IPS DF 4.7 (cell line): Measurements from ENCODE around the gene CCM2.

Experiments used
- DNase-seq: peaks from one replicate; pipeline ENCODE4 v3.0.0-alpha.2; 2013; ENCODE audit warnings: low spot score; ENCODE audit errors: extremely low read depth

Gene CCM2

GRCh38 chr7:45122975-45123860 is 123.2 kb downstream of the CCM2 start:
- no peak for DNase-seq

DNA sequence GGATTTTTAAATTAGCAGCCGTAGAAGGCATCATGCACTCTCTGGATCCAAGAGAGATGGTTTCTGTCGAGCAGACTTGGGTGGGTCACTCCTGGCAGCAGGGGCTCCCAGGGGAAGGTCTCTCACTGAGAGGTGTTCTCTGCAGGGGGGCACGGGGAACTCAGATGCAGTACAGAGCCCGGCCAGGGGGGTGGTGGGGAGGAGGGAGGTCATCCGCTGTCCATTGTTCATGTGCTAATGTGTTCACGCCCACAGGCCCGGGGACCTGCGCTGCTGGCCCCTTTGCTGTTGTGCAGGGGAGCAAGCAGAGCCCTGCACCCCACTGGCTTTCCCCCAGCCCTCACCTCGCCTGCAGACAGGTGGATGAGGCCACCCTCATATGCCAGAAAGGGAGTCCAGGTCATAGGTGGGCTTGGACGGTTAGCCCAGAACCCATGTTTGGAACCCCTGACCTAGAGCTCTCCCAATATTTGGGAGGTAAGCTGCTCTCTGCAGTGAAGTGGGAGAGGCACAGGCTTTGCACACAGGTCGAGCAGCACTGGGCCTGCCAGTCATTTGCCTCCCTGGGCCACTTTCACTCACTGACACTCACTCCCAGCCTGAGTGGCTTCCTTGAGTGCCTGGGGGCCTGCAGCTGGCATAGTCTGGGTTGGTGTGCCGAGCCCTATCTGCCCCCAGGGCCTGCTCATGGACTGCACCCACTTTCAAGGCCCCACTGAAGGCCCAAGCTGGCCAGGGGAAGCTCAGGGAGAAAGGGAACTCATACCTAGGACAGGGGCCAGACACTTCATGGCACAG is 124.1 kb downstream of the CCM2 start:
- DNase-seq, result no peak

GRCh38 chr7:45125193-45125904 is 125.3 kb downstream of the CCM2 start:
- DNase-seq, result no peak
